Hematopoietic multipotent progenitor cell treated with erythropoietin and hydrocortisone succinate and interleukin-3 and kit ligand, for 8 days (in vitro differentiated cells): ENCODE data around the gene CACNA2D3.
A peak's percentile ranks its signal among the peaks of the same experiment; 100 is the strongest.

Source experiments
- DNase-seq: peaks from one replicate; pipeline ENCODE4 v3.0.0-alpha.2; 2015

CACNA2D3 gene

DNA sequence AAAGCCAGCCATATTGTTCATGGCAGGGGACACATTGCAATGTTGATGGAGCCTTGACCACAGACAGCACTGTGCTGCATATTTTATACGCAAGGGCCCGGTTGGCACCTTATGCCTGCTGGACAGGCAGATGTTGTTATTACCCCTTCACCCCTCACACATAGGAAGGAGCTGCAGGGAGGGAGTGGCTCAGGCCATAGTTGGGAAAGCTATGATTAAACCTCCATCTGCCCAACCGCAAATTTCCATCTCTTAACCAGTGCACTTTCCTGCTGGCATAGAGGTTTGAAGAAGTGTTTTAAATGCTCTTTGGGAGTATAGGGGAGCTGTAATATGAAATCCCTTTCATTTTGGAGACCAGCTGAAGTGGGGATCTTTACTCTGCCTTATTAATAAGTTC is 224.7 kb downstream of the CACNA2D3 start:
- DNase-seq, result no peak

- no peak for DNase-seq
Observed at GRCh38 chr3:54347933-54348332, 225.6 kb downstream of the CACNA2D3 start.

- peak; percentile 79 for DNase-seq
Observed at GRCh38 chr3:54349231-54349652, 226.9 kb downstream of the CACNA2D3 start.

- DNase-seq, result no peak
Observed at GRCh38 chr3:54349691-54350090, 227.3 kb downstream of the CACNA2D3 start.

DNA sequence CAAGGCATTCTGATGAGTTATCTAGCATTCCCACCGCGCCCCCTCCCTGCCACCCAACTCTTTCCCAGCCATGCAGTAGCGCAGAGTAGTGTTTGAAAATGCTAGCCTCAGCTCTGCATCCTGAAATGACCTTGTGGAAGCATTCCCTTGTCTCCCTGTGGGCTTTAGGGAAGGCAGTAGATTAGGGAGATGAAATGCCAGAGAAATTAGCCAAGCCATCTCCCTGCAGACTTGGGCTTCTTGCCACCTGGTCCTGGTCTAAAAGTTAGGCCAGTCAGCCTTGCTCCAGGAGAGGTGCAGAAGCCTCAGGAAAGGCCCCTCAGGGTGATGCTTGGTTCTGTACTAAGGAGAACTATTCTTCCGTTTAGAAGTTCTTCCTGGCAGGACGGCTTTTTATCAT is 231.2 kb downstream of the CACNA2D3 start:
- no peak for DNase-seq

DNA sequence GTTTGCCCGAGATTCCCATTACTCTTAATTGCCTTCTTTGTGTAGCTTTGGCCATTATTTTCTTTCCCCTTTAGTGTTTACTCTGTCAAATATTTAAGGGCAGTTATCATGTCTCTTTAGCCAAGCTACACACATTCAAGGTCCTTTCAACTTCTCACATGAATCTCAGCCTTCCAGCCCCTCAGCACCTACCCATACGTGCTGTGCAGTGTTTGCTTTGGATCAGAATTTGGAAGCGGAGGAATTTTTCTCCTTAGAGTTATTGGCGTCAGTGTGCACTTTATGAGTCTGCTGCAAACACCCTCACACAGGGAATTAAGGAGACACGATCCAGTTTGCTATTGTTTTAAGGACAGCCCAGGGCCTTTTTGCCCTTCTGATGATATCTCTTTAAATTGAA is 231.6 kb downstream of the CACNA2D3 start:
- no peak for DNase-seq

- no peak for DNase-seq
Observed at GRCh38 chr3:54355800-54356199, 233.4 kb downstream of the CACNA2D3 start.

DNA sequence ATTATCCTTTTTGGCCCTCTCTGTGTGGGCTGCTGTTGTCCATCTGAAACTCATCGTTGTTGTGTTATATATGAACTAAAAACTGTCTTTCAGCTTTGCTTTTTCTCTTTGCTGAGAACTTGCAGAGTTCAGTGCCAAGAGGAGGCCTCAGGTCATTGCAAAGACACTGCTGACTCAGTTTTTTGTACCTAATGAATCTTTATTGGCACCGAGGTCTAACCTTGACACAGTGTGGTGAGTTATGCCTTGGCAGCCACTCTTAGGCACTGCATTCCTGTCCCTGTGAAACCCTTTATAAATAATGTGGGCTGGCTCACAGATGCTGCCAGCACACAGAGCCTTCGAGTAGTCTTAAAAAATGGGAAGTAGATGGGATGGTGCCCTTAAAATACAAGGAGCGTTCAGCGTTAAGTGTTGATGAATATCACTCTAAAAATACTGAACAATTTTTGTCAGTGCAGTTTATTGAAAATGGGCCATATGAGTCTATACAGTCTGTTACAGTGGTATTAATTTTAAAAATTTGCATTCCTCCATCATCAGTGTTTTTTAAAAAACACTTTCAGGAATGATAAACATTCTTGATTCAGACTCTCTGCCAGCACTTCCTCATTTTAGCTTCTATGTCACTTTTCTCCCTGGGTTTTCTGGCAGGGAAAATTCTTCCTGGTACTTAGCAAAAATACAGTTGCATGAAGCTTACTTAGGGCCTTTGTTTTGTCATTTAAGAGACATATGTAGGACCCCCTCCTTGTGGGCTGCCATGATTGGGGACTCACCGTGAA is 234.1 kb downstream of the CACNA2D3 start:
- DNase-seq, result no peak

GRCh38 chr3:54357301-54357700 is 234.9 kb downstream of the CACNA2D3 start:
- no peak for DNase-seq

- DNase-seq, result no peak
Observed at GRCh38 chr3:54358316-54358715, 236.0 kb downstream of the CACNA2D3 start.

DNA sequence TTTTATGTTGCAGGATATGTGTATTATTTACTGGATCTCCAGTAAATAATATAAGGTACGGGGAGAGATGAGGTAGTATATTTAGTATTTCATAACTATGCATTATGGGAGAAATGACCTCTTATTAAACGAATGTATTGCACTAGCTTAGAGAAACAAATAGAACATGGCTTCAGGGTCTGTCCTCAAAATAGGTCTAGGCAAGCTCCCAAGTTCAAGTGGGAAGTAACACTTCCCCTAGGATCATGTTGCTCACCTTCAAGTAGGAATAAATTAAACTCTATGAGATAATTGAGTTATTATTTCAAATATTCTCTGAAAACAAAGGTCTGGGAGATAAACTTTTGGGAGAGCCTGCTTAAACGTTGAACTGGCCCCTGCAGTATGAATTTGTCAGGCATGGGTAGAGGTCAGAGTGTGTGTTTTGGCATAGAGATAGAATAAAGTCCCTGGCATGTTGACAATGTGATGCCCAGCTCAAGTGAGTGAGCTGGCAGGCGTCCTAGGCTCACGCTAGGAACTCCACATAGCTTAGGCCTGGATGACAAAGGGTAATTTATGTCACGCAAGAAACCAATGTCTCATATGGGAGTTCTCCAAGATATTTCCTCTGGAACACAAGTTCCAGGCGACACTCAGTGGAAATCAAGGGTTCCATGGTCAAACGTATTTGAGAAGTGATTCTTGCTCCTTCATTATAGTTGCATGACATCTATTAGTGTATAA is 236.8 kb downstream of the CACNA2D3 start:
- no peak for DNase-seq

DNA sequence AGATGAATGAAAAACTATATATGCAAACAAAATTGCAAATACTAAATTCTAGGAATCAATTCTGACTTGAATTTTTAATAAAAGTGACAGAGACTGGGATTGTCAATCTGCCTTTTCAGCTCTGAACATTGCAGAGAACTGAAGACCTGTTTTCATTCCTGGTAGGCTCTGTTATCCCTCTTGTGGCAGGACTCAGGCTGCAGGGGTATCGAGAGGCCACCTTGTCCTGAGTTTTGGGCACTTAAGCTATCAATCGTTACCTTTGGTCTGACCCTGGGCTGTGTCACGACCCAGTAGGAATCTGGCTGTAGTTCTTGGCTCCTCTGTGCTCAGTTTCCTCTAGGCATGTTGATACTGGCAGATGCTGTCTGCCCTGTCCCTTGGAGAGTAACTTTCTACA is 238.0 kb downstream of the CACNA2D3 start:
- DNase-seq, result no peak

DNA sequence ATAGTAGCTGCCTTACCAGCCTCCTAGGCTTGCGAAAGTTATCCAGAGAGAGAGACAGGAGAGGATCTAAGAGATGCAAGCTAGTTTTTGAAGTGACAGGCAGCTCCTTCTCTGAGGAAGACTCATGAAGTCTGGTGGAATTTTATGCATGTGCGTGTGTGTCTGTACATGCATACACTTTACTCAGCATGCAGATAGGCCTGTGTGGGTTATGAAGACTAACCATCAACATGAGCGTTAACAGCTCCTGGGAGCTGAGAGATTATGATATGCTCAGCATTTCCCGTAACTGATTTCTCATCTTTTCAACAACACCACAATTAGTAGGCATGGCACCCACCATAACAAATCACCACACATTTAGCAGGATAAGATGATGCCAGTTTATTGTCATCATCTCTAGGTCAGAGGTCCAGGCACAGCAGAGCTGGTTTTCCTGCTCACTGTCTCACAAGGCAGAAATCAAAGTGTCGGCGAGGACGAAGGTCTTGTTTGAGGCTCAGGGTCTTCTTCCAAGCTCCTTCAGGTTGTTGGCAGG is 239.5 kb downstream of the CACNA2D3 start:
- DNase-seq, result no peak

- no peak for DNase-seq
Observed at GRCh38 chr3:54366007-54366750, 243.8 kb downstream of the CACNA2D3 start.

GRCh38 chr3:54366839-54367238 is 244.5 kb downstream of the CACNA2D3 start:
- no peak for DNase-seq

DNA sequence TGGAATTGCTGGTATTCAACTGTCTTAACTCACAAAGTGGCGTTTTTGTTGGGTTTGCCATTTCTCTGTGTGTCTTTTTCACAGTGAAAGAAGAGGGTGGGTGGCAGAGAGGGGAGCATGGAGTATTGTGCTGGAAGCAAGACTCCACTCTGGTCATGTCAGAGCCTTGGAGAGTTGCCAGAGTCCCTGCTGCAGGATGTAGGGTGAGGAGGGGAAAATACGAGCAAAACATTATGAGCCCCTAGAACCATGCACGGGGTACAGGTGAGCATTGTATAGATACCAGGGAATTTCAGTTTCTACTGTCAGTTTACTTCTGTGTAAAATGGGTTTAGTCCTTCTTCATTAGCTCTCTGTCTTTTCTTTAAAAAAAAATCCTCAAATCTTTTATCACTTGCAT is 249.9 kb downstream of the CACNA2D3 start:
- no peak for DNase-seq

GRCh38 chr3:54374214-54374852 is 252.0 kb downstream of the CACNA2D3 start:
- DNase-seq, result peak; percentile 22

DNA sequence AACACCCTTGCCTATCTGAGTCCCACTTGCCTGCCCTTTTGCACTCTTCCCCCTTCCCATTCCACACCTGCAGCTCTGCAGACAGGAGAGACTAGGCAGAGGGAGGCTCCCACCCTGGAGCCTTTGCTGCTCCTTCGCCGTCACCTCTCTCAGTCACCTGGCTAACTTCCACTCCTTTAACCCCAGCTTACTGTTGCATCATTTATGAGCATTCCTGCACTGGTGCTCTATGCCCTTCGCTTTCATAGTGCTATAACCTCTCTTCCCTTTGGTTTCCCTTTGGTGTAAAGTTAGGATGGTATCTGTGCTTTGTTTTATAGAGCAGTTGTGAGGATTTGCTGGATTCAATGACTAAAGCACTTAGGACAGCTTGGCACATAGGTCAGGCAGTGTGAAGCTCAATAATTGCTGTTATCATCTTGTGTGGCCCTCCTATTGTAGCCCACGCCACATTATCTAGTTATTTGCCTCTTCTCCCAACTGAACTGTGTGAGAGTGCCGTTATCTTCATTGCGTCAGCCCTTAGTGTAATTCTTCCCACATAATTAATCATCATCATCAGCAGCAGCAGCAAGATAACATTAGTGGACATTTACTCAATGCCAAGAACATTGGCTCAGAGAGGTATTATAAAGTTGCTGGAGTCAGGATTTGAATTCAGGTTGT is 253.9 kb downstream of the CACNA2D3 start:
- peak; percentile 5 for DNase-seq

DNA sequence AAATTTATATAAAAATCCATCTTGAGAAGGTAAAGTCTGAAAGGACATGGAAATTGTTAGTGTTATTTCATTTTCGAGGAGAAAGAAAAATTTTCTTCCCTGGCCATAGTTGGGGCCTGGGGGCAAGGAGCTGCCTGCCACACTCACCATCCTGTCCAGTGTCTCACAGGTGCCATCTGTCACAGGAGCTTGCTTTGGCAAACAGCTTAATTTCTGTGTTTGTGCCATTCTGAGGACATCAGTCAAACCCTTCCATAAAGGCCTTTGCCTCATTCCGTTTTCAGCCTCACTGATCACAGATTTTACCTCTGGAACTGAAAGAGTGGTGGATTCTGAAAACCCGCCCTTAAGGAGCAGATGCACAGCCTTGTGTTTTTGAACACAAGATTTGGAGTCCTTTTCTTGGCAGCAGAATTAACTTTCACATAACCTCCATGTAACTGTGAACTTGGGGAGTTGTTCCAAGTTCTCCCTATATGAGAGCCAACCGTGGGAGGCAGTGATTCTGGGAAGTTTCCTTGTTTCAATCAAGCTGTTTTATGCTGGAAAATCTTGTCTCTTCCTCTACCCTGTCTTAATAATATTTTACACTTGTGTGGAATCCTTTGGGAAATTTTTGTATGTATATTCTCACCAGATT is 254.7 kb downstream of the CACNA2D3 start:
- DNase-seq, result no peak

GRCh38 chr3:54378184-54378583 is 255.8 kb downstream of the CACNA2D3 start:
- no peak for DNase-seq

DNA sequence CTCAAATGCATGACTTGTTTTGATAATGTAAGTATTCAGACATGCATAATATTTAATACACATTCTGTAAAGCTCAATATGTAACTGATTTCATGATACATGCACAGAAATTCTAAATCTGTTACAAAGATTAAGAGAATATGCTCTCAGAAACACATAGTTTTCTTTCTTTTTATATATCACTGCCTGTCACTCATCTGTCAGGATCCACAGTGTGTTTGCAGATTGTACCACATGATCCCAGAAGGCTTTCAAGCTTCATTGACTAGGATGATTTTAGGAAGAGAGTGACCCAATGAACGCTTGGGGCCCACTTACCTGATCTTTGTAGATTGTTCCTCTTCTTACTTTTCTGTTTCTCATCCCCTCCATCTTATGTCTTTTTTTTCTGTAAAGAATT is 261.9 kb downstream of the CACNA2D3 start:
- no peak for DNase-seq

DNA sequence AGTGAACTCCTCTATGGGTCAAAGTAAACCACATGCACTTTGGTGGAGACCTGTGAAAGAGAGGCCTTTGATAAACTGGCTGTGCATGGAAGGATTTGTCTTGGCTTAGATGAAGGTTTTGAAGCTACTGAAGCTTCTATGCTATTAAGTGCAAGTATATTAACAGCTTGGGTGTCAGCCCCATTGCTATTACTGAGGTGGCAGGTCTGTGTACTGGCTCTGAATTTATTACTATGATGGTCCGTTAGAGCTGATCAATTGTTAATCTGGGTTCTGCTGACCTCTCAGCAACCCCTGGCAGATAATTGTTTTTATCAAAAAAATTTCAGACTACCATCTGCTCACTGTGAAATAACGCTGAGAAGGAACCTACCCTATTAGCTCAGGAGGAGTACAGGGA is 268.2 kb downstream of the CACNA2D3 start:
- no peak for DNase-seq
